C1 segment of cervical spinal cord (tissue), 14 donors: ENCODE measurements around the gene ARHGDIA.

Experiments used
- DNase-seq, 14 donors: peaks; one replicate each; lab custom pipeline; 2025; lab: John Stamatoyannopoulos, UW

The ARHGDIA gene

GRCh38 chr17:81865358-81865732, 5.8 kb downstream of the ARHGDIA start:
- DNase-seq = no peak

GRCh38 chr17:81863833-81864768, 7.0 kb downstream of the ARHGDIA start:
- DNase-seq = no peak

- no peak for DNase-seq
Measured at GRCh38 chr17:81863123-81863675, 7.9 kb downstream of the ARHGDIA start.

GRCh38 chr17:81860756-81861568, 10.2 kb downstream of the ARHGDIA start:
- peak; percentile 96 to 100 (median 100) for DNase-seq

GRCh38 chr17:81859906-81860755, 11.0 kb downstream of the ARHGDIA start, which contains the start of gene P4HB:
P4HB (minus strand) TSS chr17:81860535; CDS start chr17:81860471, 64 bp downstream.
- no peak for DNase-seq

GRCh38 chr17:81858967-81859905, 11.9 kb downstream of the ARHGDIA start:
- no peak for DNase-seq

- no peak for DNase-seq
Measured at GRCh38 chr17:81858170-81858966, 12.8 kb downstream of the ARHGDIA start.

- peak in 1 of 14 donors; percentile 45 for DNase-seq
Measured at GRCh38 chr17:81854974-81855774, 16.0 kb downstream of the ARHGDIA start.

GRCh38 chr17:81852237-81852636, 18.9 kb downstream of the ARHGDIA start:
- DNase-seq = no peak

- no peak for DNase-seq
Measured at GRCh38 chr17:81851423-81851822, 19.7 kb downstream of the ARHGDIA start.

GRCh38 chr17:81849457-81849856, 21.7 kb downstream of the ARHGDIA start:
- no peak for DNase-seq

GRCh38 chr17:81846743-81847689, 24.1 kb downstream of the ARHGDIA start:
- no peak for DNase-seq

- DNase-seq = no peak
Measured at GRCh38 chr17:81845881-81846742, 25.0 kb downstream of the ARHGDIA start.

GRCh38 chr17:81845361-81845760, 25.8 kb downstream of the ARHGDIA start:
- no peak for DNase-seq

GRCh38 chr17:81844887-81845286, 26.2 kb downstream of the ARHGDIA start:
- DNase-seq = no peak

- no peak for DNase-seq
Measured at GRCh38 chr17:81844327-81844851, 26.7 kb downstream of the ARHGDIA start.
